Peyer's patch (tissue), 4 donors: ENCODE results near the gene PCYT2. TPM values are rescaled to one million over a fixed set of nuclear protein-coding genes. Genes with fewer than 3 reads are reported as not detected.

Experiments used
- DNase-seq, 3 donors: peaks; one replicate each; pipeline ENCODE4 v3.0.0-alpha.2; 2017 to 2019
- H3K27ac ChIP-seq, 4 donors: fragments of 200-600 bp; sonication (generic); one replicate each; pipeline ENCODE4 v1.5.1; 2016 to 2019
- H3K27me3 ChIP-seq, 2 donors: fragments of 200-600 bp; sonication (generic); one replicate each; pipeline ENCODE4 v1.5.1; 2019
- H3K36me3 ChIP-seq, 3 donors: fragments of 200-600 bp; sonication (generic); one replicate each; pipeline ENCODE4 v1.5.1; 2016 to 2019
- H3K4me1 ChIP-seq, 4 donors: fragments of 200-600 bp; sonication (generic); one replicate each; pipeline ENCODE4 v1.5.1; 2016 to 2019
- H3K4me3 ChIP-seq, 4 donors: fragments of 200-600 bp; sonication (generic); 1 replicate in 3 of 4; 2 replicates in 1 of 4; pipeline ENCODE4 v1.5.1; 2016 to 2019; ENCODE audit warnings: mild to moderate bottlenecking in 1 of 4
- H3K9me3 ChIP-seq, 4 donors: fragments of 200-600 bp; sonication (generic); one replicate each; pipeline ENCODE4 v1.5.1; 2016 to 2019; ENCODE audit warnings: mild to moderate bottlenecking in 1 of 4
- CTCF ChIP-seq, 6 experiments: fragments of 450-650 bp in 4 of 6; fragments of 200-600 bp in 2 of 6; sonication (generic) in 1 of 6; IDR thresholded peaks; one replicate each; pipeline ENCODE4 v1.5.1; 2017 to 2019; ENCODE audit warnings: antibody characterized with exemption in 6 of 6, mild to moderate bottlenecking in 3 of 6, moderate library complexity in 1 of 6
- POLR2A ChIP-seq, 2 donors: fragments of 450-650 bp; IDR thresholded peaks; one replicate each; pipeline ENCODE4 v1.5.1; 2017; ENCODE audit warnings: antibody characterized with exemption in 2 of 2, mild to moderate bottlenecking in 2 of 2, moderate library complexity in 2 of 2
- total RNA-seq, 4 donors: library from RNA; depleted of rRNA; stranded (reverse); fragments of >200 nt; gene quantifications; one replicate each; pipeline ENCODE4 v1.1.0, GENCODE V29; 2016

Gene PCYT2
- total RNA-seq, 4 donors from 2014 or later: 67.7 to 297 (median 179) TPM

- TF ChIP-seq POLR2A (IDR thresholded peaks at IDR 0.05): no peak
- TF ChIP-seq CTCF (IDR thresholded peaks at IDR 0.05): no peak
- no peak for DNase-seq
- Histone ChIP-seq H3K4me3 (peak overlapping the region; percentile 96 to 100 (median 98)), H3K4me1 (peaks cover 13 to 64% (median 23%) of the 10 kb centered on the region in 4 donors), H3K36me3 (peaks cover 0 to 7% (median 0%) of the 10 kb centered on the region in 3 donors), H3K27ac (peak overlapping the region; percentile 94 to 100 (median 97)), H3K27me3 (no peaks in the 10 kb centered on the region), H3K9me3 (no peaks in the 10 kb centered on the region)
These were observed 16.0 kb upstream of the PCYT2 start for GRCh38 chr17:81927152-81927652.

- H3K4me3 ChIP-seq: peak overlapping the region; percentile 96 to 100 (median 98)
- H3K27ac ChIP-seq: peak overlapping the region; percentile 94 to 100 (median 97)
- H3K9me3 ChIP-seq: no peaks in the 10 kb centered on the region
- TF ChIP-seq CTCF (IDR thresholded peaks at IDR 0.05) (no peak), POLR2A (IDR thresholded peaks at IDR 0.05) (peak; percentile 78 to 82)
- DNase-seq: peak; percentile 75 to 90 (median 88)
- peaks cover 13 to 65% (median 23%) of the 10 kb centered on the region in 4 donors for H3K4me1 ChIP-seq
- peaks cover 0 to 12% (median 0%) of the 10 kb centered on the region in 3 donors for H3K36me3 ChIP-seq
- H3K27me3 ChIP-seq: no peaks in the 10 kb centered on the region
These were observed 15.4 kb upstream of the PCYT2 start for GRCh38 chr17:81926451-81927151.

GRCh38 chr17:81925860-81926450 lies 14.8 kb upstream of the PCYT2 start:
- no peak for TF ChIP-seq CTCF (IDR thresholded peaks at IDR 0.05)
- TF ChIP-seq POLR2A (IDR thresholded peaks at IDR 0.05): no peak
- no peaks in the 10 kb centered on the region for H3K27me3 ChIP-seq
- no peak for DNase-seq
- no peaks in the 10 kb centered on the region for H3K9me3 ChIP-seq
- H3K36me3 ChIP-seq: peaks cover 0 to 12% (median 0%) of the 10 kb centered on the region in 3 donors
- peak overlapping the region; percentile 94 to 100 (median 97) for H3K27ac ChIP-seq
- peaks cover 13 to 64% (median 23%) of the 10 kb centered on the region in 4 donors for H3K4me1 ChIP-seq
- H3K4me3 ChIP-seq: peak overlapping the region; percentile 96 to 100 (median 98)

- TF ChIP-seq CTCF (IDR thresholded peaks at IDR 0.05): no peak
- no peak for TF ChIP-seq POLR2A (IDR thresholded peaks at IDR 0.05)
- peak overlapping the region; percentile 46 to 100 (median 88) for H3K27ac ChIP-seq
These were observed 13.6 kb upstream of the PCYT2 start for GRCh38 chr17:81924557-81925532.

More at GRCh38 chr17:81924557-81925532, 13.6 kb upstream of the PCYT2 start:
- no peaks in the 10 kb centered on the region for H3K27me3 ChIP-seq
- peak in 2 of 3 donors; percentile 74 to 85 for DNase-seq
- H3K9me3 ChIP-seq: no peaks in the 10 kb centered on the region
- peaks cover 13 to 75% (median 23%) of the 10 kb centered on the region in 4 donors for H3K4me1 ChIP-seq
- H3K36me3 ChIP-seq: peaks cover 0 to 16% (median 0%) of the 10 kb centered on the region in 3 donors
- peak overlapping the region in 2 of 4 donors; percentile 23 to 39 for H3K4me3 ChIP-seq
